Neuronal stem cell (in vitro differentiated cells): ENCODE data around the gene GPATCH1.
A peak's percentile ranks its signal among the peaks of the same experiment; 100 is the strongest.
"Not testable (repeated sequence)": the region's sequence is repeated elsewhere in the genome, so short reads cannot be mapped to it uniquely, and the experiment has no call there.

Source experiments
- DNase-seq: peaks from one replicate; pipeline ENCODE4 v3.0.0-alpha.2; 2013; ENCODE audit warnings: low spot score
- H2AFZ ChIP-seq: one replicate; pipeline ENCODE4 v1.6.1; 2013; ENCODE audit warnings: mild to moderate bottlenecking, low read length, inconsistent platforms
- H2AK5ac ChIP-seq: 2 replicates; pipeline ENCODE4 v1.6.1; 2013; ENCODE audit warnings: low read depth, mild to moderate bottlenecking, inconsistent platforms, low read length, moderate library complexity, mixed read lengths
- H2BK120ac ChIP-seq: 2 replicates; pipeline ENCODE4 v1.6.1; 2013; ENCODE audit warnings: low read depth, mild to moderate bottlenecking, inconsistent platforms, low read length, moderate library complexity, mixed read lengths
- H2BK12ac ChIP-seq: one replicate; pipeline ENCODE4 v1.6.1; 2013; ENCODE audit warnings: low read length, inconsistent platforms
- H2BK15ac ChIP-seq: 2 replicates; pipeline ENCODE4 v1.6.1; 2013; ENCODE audit warnings: mild to moderate bottlenecking, low read length, inconsistent platforms, mixed read lengths
- H2BK5ac ChIP-seq: one replicate; pipeline ENCODE4 v1.6.1; 2013; ENCODE audit warnings: inconsistent platforms, mild to moderate bottlenecking, low read length, moderate library complexity
- H3K14ac ChIP-seq: one replicate; pipeline ENCODE4 v1.6.1; 2013; ENCODE audit warnings: low read length, inconsistent platforms
- H3K18ac ChIP-seq: 2 replicates; pipeline ENCODE4 v1.6.1; 2013; ENCODE audit warnings: low read length, inconsistent platforms
- H3K23ac ChIP-seq: 2 replicates; pipeline ENCODE4 v1.6.1; 2013; ENCODE audit warnings: low read depth, mild to moderate bottlenecking, mixed read lengths, low read length, inconsistent platforms; ENCODE audit not compliant: poor library complexity
- H3K27ac ChIP-seq: replicated peaks from 3 replicates; pipeline ENCODE4 v1.5.1; 2013; ENCODE audit warnings: low read length, inconsistent platforms
- H3K27me3 ChIP-seq, 3 experiments: 2 replicates each; pipeline ENCODE4 v1.6.1; 2013; ENCODE audit warnings: low read length in 3 of 3, mild to moderate bottlenecking in 2 of 3, inconsistent platforms in 1 of 3, low read depth in 1 of 3, mixed read lengths in 1 of 3, moderate library complexity in 1 of 3; ENCODE audit not compliant: control insufficient read depth in 3 of 3, insufficient read depth in 3 of 3
- H3K36me3 ChIP-seq, 2 donors: replicated peaks in 1 of 2; 2 replicates each; pipeline ENCODE4 v1.6.1; 2013; ENCODE audit warnings: low read length in 2 of 2; ENCODE audit not compliant: control insufficient read depth in 2 of 2, insufficient read depth in 2 of 2
- H3K4ac ChIP-seq: 2 replicates; pipeline ENCODE4 v1.6.1; 2013; ENCODE audit warnings: inconsistent platforms, mild to moderate bottlenecking, low read length, moderate library complexity
- H3K4me1 ChIP-seq, 2 donors: 1 replicate in 1 of 2; 2 replicates in 1 of 2; pipeline ENCODE4 v1.6.1; 2013; ENCODE audit warnings: low read length in 2 of 2, low read depth in 1 of 2; ENCODE audit not compliant: control insufficient read depth in 2 of 2, insufficient read depth in 1 of 2
- H3K4me2 ChIP-seq: one replicate; pipeline ENCODE4 v1.6.1; 2013; ENCODE audit warnings: mild to moderate bottlenecking, low read length, inconsistent platforms; ENCODE audit not compliant: insufficient read depth, poor library complexity, severe bottlenecking
- H3K4me3 ChIP-seq, 2 donors: 2 replicates each; pipeline ENCODE4 v1.5.1; 2013; ENCODE audit warnings: low read length in 2 of 2, mild to moderate bottlenecking in 2 of 2, inconsistent platforms in 1 of 2, moderate library complexity in 1 of 2
- H3K79me1 ChIP-seq: one replicate; pipeline ENCODE4 v1.6.1; 2013; ENCODE audit warnings: low read depth, mild to moderate bottlenecking, inconsistent platforms, low read length, moderate library complexity
- H3K9ac ChIP-seq: one replicate; pipeline ENCODE4 v1.6.1; 2013; ENCODE audit warnings: mild to moderate bottlenecking, low read depth, low read length, inconsistent platforms; ENCODE audit not compliant: poor library complexity
- H3K9me3 ChIP-seq, 2 donors: replicated peaks in 1 of 2; 2 replicates each; pipeline versions ENCODE3 to v1.6.1; 2013; ENCODE audit warnings: low read length in 2 of 2, mild to moderate bottlenecking in 2 of 2, inconsistent platforms in 1 of 2, low read depth in 1 of 2, mixed read lengths in 1 of 2, moderate library complexity in 1 of 2; ENCODE audit not compliant: control insufficient read depth in 2 of 2, insufficient read depth in 1 of 2
- H4K8ac ChIP-seq: one replicate; pipeline ENCODE4 v1.6.1; 2013; ENCODE audit warnings: low read depth, mild to moderate bottlenecking, inconsistent platforms, low read length, moderate library complexity
- H4K91ac ChIP-seq: one replicate; pipeline ENCODE4 v1.6.1; 2013; ENCODE audit warnings: low read length, low read depth, mild to moderate bottlenecking, inconsistent platforms; ENCODE audit not compliant: poor library complexity
- whole genome bisulfite sequencing, 2 donors: extraction: QIAGEN DNeasy Blood & Tissue Kit; methylation state at CpG; one replicate each; pipeline ENCODE4 v1.1.7; 2013; ENCODE audit warnings: missing lambda C conversion rate in 2 of 2, mixed read lengths in 1 of 2; ENCODE audit not compliant: insufficient read length in 2 of 2, insufficient replicate concordance in 1 of 2; ENCODE audit errors: extremely low coverage in 2 of 2; 5-methylcytosine and 5-hydroxymethylcytosine counted together

GPATCH1 gene

DNA sequence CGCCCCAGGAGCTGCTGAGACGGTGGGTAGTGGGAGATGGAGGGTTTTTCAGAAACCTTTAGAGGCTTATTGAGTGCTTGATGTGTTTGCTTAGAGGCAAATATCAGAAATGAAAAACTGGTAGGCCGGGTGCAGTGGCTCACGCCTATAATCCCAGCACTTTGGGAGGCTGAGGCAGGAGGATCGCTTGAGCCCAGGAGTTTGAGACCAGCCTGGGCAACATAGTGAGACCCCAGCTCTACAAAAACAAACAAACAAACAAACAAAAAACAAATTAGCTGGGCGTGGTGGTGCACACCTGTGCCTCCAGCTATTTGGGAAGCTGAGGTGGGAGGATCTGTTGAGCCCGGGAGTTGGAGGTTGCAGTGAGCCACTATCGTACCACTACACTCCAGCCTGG, 45.7 kb downstream of the GPATCH1 start:
- H3K9ac ChIP-seq, H3K14ac ChIP-seq, H2BK120ac ChIP-seq, H4K91ac ChIP-seq, H3K4ac ChIP-seq, H3K4me1 ChIP-seq, H2BK15ac ChIP-seq, H2AK5ac ChIP-seq, H3K27me3 ChIP-seq, H2BK5ac ChIP-seq, H2AFZ ChIP-seq, DNase-seq, H3K79me1 ChIP-seq, H3K4me3 ChIP-seq, H3K18ac ChIP-seq, H2BK12ac ChIP-seq, H4K8ac ChIP-seq, H3K9me3 ChIP-seq, H3K23ac ChIP-seq, H3K27ac ChIP-seq: not testable (repeated sequence)
- Histone ChIP-seq H3K4me2 (peak overlapping the region; percentile 11), H3K36me3 (peaks cover 11 to 49% of the 10 kb centered on the region in 2 donors)
- no CpG with 5 or more reads among the region's 8 CpGs for WGBS, 2 donors

DNA sequence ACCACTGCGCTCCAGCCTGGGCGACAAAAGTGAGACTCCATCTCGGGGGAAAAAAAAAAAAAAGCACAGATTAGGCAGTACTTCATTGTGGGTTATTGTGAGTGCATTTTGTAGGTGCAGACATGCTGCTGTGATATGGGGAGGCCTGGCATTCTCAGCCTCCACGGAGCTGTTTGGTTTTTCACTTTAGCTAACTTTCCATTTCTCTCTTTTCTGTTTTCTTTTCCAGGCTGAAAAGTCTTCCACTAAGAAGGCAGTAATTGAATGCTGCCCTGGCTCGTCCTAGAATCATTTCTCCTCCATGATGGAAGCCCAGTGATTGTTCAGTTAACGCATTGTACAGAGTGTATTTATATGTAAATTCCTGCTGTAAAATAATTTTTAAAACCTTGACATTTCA, 48.9 kb downstream of the GPATCH1 start:
- H3K79me1 ChIP-seq = no peaks in the 10 kb centered on the region
- no peak overlapping the region for H2BK120ac ChIP-seq
- no peak overlapping the region for H2BK5ac ChIP-seq
- no peak overlapping the region for H2AK5ac ChIP-seq
- no peak for DNase-seq
- no peak overlapping the region for H3K9ac ChIP-seq
- H3K9me3 ChIP-seq = no peaks in the 10 kb centered on the region
- H3K27ac ChIP-seq = no peak overlapping the region
- H3K23ac ChIP-seq = no peak overlapping the region
- H2AFZ ChIP-seq = no peak overlapping the region
- no peak overlapping the region for H2BK15ac ChIP-seq
- no peak overlapping the region for H3K14ac ChIP-seq
- peaks cover 10 to 40% of the 10 kb centered on the region in 2 donors for H3K36me3 ChIP-seq
- H3K27me3 ChIP-seq = no peaks in the 10 kb centered on the region
- H4K8ac ChIP-seq = no peak overlapping the region
- no peak overlapping the region for H3K4ac ChIP-seq
- H3K18ac ChIP-seq = no peak overlapping the region
- no peaks in the 10 kb centered on the region for H3K4me1 ChIP-seq
- H2BK12ac ChIP-seq = no peak overlapping the region
- no peak overlapping the region for H3K4me3 ChIP-seq
- H4K91ac ChIP-seq = no peak overlapping the region
- no peak overlapping the region for H3K4me2 ChIP-seq
- no CpG with 5 or more reads among the region's 6 CpGs for WGBS, 2 donors

DNA sequence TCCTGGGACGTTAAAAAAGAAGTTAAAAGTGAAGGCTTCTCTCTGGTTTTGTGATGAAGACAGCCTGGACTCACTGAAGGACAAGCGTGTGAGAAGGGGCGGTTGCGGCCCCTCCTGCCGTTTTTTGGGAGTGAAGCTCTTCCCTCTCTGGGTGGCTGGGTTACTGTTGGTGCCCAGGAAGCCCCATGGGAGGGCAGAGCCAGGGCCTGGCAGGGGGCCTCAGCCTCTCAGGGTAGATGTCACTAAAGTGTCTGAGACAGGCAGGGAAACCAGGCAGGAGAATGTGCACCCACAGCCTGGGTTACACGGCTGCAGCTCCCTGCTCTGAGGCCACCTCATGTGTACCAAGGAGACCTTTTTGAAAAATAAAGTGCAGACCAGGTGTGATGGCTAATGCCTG, 49.5 kb downstream of the GPATCH1 start:
- H3K27ac ChIP-seq = no peak overlapping the region
- no peak overlapping the region for H3K14ac ChIP-seq
- WGBS, 2 donors = no CpG with 5 or more reads among the region's 6 CpGs
- H2AFZ ChIP-seq = no peak overlapping the region
- no peak overlapping the region for H3K23ac ChIP-seq
- no peaks in the 10 kb centered on the region for H3K27me3 ChIP-seq
- no peak overlapping the region for H3K4ac ChIP-seq
- no peaks in the 10 kb centered on the region for H3K4me1 ChIP-seq
- H3K18ac ChIP-seq = no peak overlapping the region
- H3K9ac ChIP-seq = no peak overlapping the region
- H2BK15ac ChIP-seq = no peak overlapping the region
- H3K79me1 ChIP-seq = no peaks in the 10 kb centered on the region
- H3K9me3 ChIP-seq = no peaks in the 10 kb centered on the region
- DNase-seq = no peak
- no peak overlapping the region for H2BK5ac ChIP-seq
- H4K91ac ChIP-seq = no peak overlapping the region
- H4K8ac ChIP-seq = no peak overlapping the region
- H2BK120ac ChIP-seq = no peak overlapping the region
- peaks cover 9 to 37% of the 10 kb centered on the region in 2 donors for H3K36me3 ChIP-seq
- H3K4me2 ChIP-seq = no peak overlapping the region
- H2AK5ac ChIP-seq = no peak overlapping the region
- no peak overlapping the region for H2BK12ac ChIP-seq
- H3K4me3 ChIP-seq = no peak overlapping the region

DNA sequence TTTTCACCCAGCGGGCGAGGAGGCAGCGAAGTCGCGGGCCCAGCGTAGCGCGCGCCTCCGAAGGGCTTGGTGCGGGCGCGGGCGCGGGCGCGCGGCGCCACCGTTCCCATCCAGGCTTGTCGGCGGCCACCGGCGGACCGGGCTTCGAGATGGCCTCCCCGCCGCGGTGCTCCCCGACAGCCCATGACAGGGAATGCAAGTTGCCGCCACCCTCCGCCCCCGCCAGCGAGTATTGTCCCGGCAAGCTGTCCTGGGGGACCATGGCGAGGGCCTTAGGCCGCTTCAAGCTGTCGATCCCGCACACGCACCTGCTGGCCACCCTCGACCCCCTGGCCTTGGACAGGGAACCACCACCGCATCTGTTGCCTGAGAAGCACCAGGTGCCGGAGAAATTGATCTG, 51.0 kb downstream of the GPATCH1 start, which contains the start of gene WDR88:
TSS of gene WDR88 (plus strand) at position 94 of the 400 bp plus-strand sequence. CDS start at position 150, 56 bp downstream.
- no peak within 1 kb of the TSS for H2BK15ac ChIP-seq
- no peak for DNase-seq
- no peaks in the 10 kb centered on the region for H3K9me3 ChIP-seq
- no peak within 1 kb of the TSS for H2BK12ac ChIP-seq
- H4K91ac ChIP-seq = no peak within 1 kb of the TSS
- H3K36me3 ChIP-seq = peaks cover 9 to 27% of the 10 kb centered on the region in 2 donors
- no peaks in the 10 kb centered on the region for H3K79me1 ChIP-seq
- no peak within 1 kb of the TSS for H3K4ac ChIP-seq
- no peak within 1 kb of the TSS for H3K9ac ChIP-seq
- H2AK5ac ChIP-seq = no peak within 1 kb of the TSS
- no peak within 1 kb of the TSS for H3K4me2 ChIP-seq
- H3K27me3 ChIP-seq = no peaks in the 10 kb centered on the region
- no CpG with 5 or more reads among the region's 43 CpGs for WGBS, 2 donors
- no peak within 1 kb of the TSS for H3K14ac ChIP-seq
- H3K27ac ChIP-seq = no peak within 1 kb of the TSS
- no peak within 1 kb of the TSS for H2AFZ ChIP-seq
- H2BK120ac ChIP-seq = no peak within 1 kb of the TSS
- H3K4me1 ChIP-seq = no peaks in the 10 kb centered on the region
- H3K4me3 ChIP-seq = no peak within 1 kb of the TSS
- no peak within 1 kb of the TSS for H2BK5ac ChIP-seq
- H3K23ac ChIP-seq = no peak within 1 kb of the TSS
- H4K8ac ChIP-seq = no peak within 1 kb of the TSS
- no peak within 1 kb of the TSS for H3K18ac ChIP-seq
